ENCODE data around the gene SLC44A1.

Gene SLC44A1

DNA sequence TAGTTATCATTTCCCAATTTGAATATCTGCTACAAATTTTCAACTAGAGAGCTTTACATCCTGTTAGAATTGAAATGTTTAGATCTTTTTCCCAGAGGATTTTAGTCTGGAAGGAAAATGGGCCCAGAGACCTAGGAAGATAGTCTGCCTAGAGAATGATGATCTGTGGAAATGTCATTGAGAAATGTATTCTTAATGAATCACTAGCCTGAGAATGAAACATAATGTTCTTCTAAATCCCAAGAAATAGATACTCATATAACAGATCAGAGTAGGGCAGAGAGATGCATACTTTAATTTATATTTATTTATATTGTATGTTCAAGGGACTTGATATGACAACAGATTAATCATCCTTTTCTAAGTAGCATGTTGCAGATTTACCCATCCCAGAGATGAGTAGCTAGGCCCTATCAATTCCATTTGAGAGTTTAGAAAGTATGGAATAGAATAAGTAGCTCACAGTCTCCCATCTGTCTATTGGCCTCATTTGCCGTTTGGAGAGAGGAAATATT, 25.1 kb upstream of the SLC44A1 start:
- H3K9ac ChIP-seq (ENCODE audit: low read length), result peak overlapping the region; percentile 65
- peak; percentile 61 for DNase-seq (ENCODE audit: low read depth)
- H3K4me3 ChIP-seq (ENCODE audit: low read length), result no peak overlapping the region
- H3K9me3 ChIP-seq (ENCODE audit: control insufficient read depth, low read length), result peaks cover 27% of the 10 kb centered on the region
- H3K36me3 ChIP-seq (ENCODE audit: control insufficient read depth, insufficient read depth, low read length, severe bottlenecking), result no peaks in the 10 kb centered on the region
- H3K4me1 ChIP-seq (ENCODE audit: control insufficient read depth, insufficient read depth, low read length), result peaks cover 34% of the 10 kb centered on the region
- no peaks in the 10 kb centered on the region for H3K27me3 ChIP-seq (replicated peaks; ENCODE audit: control insufficient read depth, insufficient read depth, low read length)

DNA sequence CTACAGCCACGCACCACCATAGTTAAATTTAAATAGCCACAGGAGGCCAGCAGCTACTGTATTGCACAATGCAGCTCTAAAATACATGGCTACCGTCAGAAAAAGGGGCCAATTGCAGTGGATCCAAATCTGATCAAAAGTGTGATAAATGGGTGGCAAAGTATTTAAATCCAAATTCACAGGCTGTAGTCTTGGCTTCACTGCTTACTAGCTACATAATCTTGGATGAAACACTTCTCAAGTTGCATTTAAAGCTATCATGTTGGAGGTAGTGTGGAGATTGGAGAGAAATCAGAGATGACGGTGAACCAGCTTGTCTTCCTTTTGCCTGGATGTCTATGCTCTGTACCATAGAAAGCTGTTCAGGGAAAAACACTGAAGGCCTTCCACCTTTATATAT, 24.0 kb upstream of the SLC44A1 start:
- DNase-seq (ENCODE audit: low read depth), result no peak
- Histone ChIP-seq H3K4me1 (ENCODE audit: control insufficient read depth, insufficient read depth, low read length) (peaks cover 34% of the 10 kb centered on the region), H3K9ac (ENCODE audit: low read length) (no peak overlapping the region), H3K27me3 (replicated peaks; ENCODE audit: control insufficient read depth, insufficient read depth, low read length) (no peaks in the 10 kb centered on the region), H3K9me3 (ENCODE audit: control insufficient read depth, low read length) (peaks cover 35% of the 10 kb centered on the region), H3K4me3 (ENCODE audit: low read length) (no peak overlapping the region), H3K36me3 (ENCODE audit: control insufficient read depth, insufficient read depth, low read length, severe bottlenecking) (no peaks in the 10 kb centered on the region)

DNA sequence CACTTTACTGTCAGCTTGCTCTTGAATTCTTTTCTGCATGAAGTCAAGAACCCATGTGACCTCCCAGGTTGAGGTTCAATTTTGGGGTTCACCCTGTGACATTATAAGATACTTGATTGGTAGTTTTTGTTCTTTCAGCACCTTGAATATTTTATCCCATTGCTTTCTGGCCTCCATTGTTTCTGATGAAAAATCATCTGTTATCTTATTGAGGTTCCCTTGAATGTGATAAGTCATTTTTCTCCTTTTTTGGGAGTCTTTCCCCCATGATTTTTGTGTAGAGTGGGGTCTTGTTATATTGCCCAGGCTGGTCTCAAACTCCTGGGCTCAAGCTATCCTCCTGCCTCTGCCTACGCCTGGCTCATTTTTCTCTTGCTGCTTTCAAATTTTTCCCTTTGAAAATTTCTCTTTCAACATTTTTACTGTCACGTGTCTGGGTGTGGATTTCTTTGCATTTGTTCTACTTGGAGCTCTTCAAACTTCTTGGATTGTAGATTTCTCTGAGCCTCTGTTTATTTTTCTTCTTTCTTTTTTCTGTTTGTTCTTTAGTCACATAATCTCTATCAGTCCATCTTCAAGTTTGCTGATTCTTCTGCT, 20.8 kb upstream of the SLC44A1 start:
- Histone ChIP-seq H3K9me3 (ENCODE audit: control insufficient read depth, low read length) (peaks cover 43% of the 10 kb centered on the region), H3K4me1 (ENCODE audit: control insufficient read depth, insufficient read depth, low read length) (peaks cover 13% of the 10 kb centered on the region), H3K9ac (ENCODE audit: low read length) (no peak overlapping the region), H3K4me3 (ENCODE audit: low read length) (peak overlapping the region; percentile 50), H3K27me3 (replicated peaks; ENCODE audit: control insufficient read depth, insufficient read depth, low read length) (no peaks in the 10 kb centered on the region), H3K36me3 (ENCODE audit: control insufficient read depth, insufficient read depth, low read length, severe bottlenecking) (no peaks in the 10 kb centered on the region)
- no peak for DNase-seq (ENCODE audit: low read depth)

DNA sequence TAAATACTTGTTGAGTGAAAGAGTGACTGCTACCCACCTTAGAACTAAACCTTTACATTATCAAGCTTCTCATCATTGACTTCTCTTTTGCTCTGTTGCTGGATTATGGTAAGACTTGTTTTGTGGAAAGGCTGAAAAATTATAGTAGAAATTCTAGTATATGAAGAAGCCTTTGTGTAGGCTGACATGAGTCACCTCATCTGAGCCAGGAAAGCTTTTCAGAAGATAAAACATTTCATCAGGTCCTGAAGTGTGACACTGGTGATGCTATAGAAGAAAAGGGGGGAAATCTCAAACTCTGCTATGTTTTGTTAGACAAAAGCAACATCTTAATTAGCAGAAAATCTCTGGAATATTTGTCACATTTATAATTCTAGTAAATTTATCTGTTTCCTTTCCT, 18.4 kb upstream of the SLC44A1 start:
- H3K4me1 ChIP-seq (ENCODE audit: control insufficient read depth, insufficient read depth, low read length), result no peaks in the 10 kb centered on the region
- no peak overlapping the region for H3K9ac ChIP-seq (ENCODE audit: low read length)
- no peaks in the 10 kb centered on the region for H3K36me3 ChIP-seq (ENCODE audit: control insufficient read depth, insufficient read depth, low read length, severe bottlenecking)
- H3K27me3 ChIP-seq (replicated peaks; ENCODE audit: control insufficient read depth, insufficient read depth, low read length), result no peaks in the 10 kb centered on the region
- H3K9me3 ChIP-seq (ENCODE audit: control insufficient read depth, low read length), result peaks cover 43% of the 10 kb centered on the region
- no peak for DNase-seq (ENCODE audit: low read depth)
- H3K4me3 ChIP-seq (ENCODE audit: low read length), result no peak overlapping the region

DNA sequence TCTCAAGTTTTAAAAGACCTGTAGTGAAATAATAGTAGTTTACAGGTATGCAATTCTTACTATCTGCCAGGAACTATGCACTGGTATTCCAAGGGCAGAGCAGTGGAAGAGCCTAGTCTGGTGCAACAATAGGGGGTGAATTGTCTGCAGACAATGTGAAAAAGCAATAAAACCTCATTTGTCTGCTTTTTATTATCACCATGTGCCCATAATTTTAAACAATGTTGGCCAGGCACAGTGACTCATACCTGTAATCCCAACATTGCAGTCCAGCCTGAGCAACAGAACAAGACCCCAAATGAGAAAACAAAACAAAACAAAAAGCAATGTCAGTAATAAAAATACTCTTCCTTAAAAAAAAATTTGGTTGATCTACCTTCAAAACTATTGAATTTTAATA, 12.2 kb upstream of the SLC44A1 start:
- DNase-seq (ENCODE audit: low read depth), result peak; percentile 54
- Histone ChIP-seq H3K9ac (ENCODE audit: low read length) (no peak overlapping the region), H3K9me3 (ENCODE audit: control insufficient read depth, low read length) (no peaks in the 10 kb centered on the region), H3K4me3 (ENCODE audit: low read length) (no peak overlapping the region), H3K27me3 (replicated peaks; ENCODE audit: control insufficient read depth, insufficient read depth, low read length) (no peaks in the 10 kb centered on the region), H3K4me1 (ENCODE audit: control insufficient read depth, insufficient read depth, low read length) (peaks cover 6% of the 10 kb centered on the region), H3K36me3 (ENCODE audit: control insufficient read depth, insufficient read depth, low read length, severe bottlenecking) (no peaks in the 10 kb centered on the region)

DNA sequence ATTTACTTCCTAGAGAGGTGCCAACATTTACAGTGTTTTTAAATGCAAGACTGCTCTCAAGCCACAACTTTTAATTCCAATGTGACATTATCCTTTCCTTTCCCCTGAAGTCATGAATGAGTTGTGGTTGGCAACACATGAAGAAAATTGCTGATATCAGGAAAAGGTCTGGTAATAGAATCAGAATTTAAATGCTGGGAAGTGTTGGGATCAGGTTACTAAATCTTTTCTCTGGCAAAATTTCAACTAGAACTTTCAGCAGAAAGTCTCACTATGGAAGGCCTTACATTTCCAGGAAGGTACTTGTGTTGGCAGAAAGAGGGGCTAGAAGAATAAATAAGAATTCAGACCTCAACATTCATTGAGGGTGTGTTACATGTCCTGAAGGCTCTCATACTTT, 10.6 kb upstream of the SLC44A1 start:
- peak; percentile 51 for DNase-seq (ENCODE audit: low read depth)
- Histone ChIP-seq H3K36me3 (ENCODE audit: control insufficient read depth, insufficient read depth, low read length, severe bottlenecking) (no peaks in the 10 kb centered on the region), H3K27me3 (replicated peaks; ENCODE audit: control insufficient read depth, insufficient read depth, low read length) (no peaks in the 10 kb centered on the region), H3K4me1 (ENCODE audit: control insufficient read depth, insufficient read depth, low read length) (peaks cover 6% of the 10 kb centered on the region), H3K4me3 (ENCODE audit: low read length) (no peak overlapping the region), H3K9ac (ENCODE audit: low read length) (no peak overlapping the region), H3K9me3 (ENCODE audit: control insufficient read depth, low read length) (no peaks in the 10 kb centered on the region)

GRCh38 chr9:105236261-105236660, 8.2 kb upstream of the SLC44A1 start:
- H3K9me3 ChIP-seq (ENCODE audit: control insufficient read depth, low read length), result no peaks in the 10 kb centered on the region
- H3K9ac ChIP-seq (ENCODE audit: low read length), result no peak overlapping the region
- H3K4me1 ChIP-seq (ENCODE audit: control insufficient read depth, insufficient read depth, low read length), result peaks cover 13% of the 10 kb centered on the region

GRCh38 chr9:105237246-105237645, 7.2 kb upstream of the SLC44A1 start:
- DNase-seq (ENCODE audit: low read depth), result no peak
- no peaks in the 10 kb centered on the region for H3K36me3 ChIP-seq (ENCODE audit: control insufficient read depth, insufficient read depth, low read length, severe bottlenecking)
- no peak overlapping the region for H3K9ac ChIP-seq (ENCODE audit: low read length)
- no peaks in the 10 kb centered on the region for H3K27me3 ChIP-seq (replicated peaks; ENCODE audit: control insufficient read depth, insufficient read depth, low read length)
- H3K9me3 ChIP-seq (ENCODE audit: control insufficient read depth, low read length), result no peaks in the 10 kb centered on the region
- no peak overlapping the region for H3K4me3 ChIP-seq (ENCODE audit: low read length)
- H3K4me1 ChIP-seq (ENCODE audit: control insufficient read depth, insufficient read depth, low read length), result peaks cover 23% of the 10 kb centered on the region

More at GRCh38 chr9:105236261-105236660, 8.2 kb upstream of the SLC44A1 start:
- Histone ChIP-seq H3K4me3 (ENCODE audit: low read length) (no peak overlapping the region), H3K36me3 (ENCODE audit: control insufficient read depth, insufficient read depth, low read length, severe bottlenecking) (no peaks in the 10 kb centered on the region), H3K27me3 (replicated peaks; ENCODE audit: control insufficient read depth, insufficient read depth, low read length) (no peaks in the 10 kb centered on the region)
- DNase-seq (ENCODE audit: low read depth), result no peak

- Histone ChIP-seq H3K9me3 (ENCODE audit: control insufficient read depth, low read length) (no peaks in the 10 kb centered on the region), H3K4me1 (ENCODE audit: control insufficient read depth, insufficient read depth, low read length) (peaks cover 33% of the 10 kb centered on the region), H3K27me3 (replicated peaks; ENCODE audit: control insufficient read depth, insufficient read depth, low read length) (no peaks in the 10 kb centered on the region), H3K36me3 (ENCODE audit: control insufficient read depth, insufficient read depth, low read length, severe bottlenecking) (no peaks in the 10 kb centered on the region), H3K9ac (ENCODE audit: low read length) (no peak overlapping the region), H3K4me3 (ENCODE audit: low read length) (no peak overlapping the region)
- no peak for DNase-seq (ENCODE audit: low read depth)
Measured at GRCh38 chr9:105238302-105238701, 6.1 kb upstream of the SLC44A1 start.

DNA sequence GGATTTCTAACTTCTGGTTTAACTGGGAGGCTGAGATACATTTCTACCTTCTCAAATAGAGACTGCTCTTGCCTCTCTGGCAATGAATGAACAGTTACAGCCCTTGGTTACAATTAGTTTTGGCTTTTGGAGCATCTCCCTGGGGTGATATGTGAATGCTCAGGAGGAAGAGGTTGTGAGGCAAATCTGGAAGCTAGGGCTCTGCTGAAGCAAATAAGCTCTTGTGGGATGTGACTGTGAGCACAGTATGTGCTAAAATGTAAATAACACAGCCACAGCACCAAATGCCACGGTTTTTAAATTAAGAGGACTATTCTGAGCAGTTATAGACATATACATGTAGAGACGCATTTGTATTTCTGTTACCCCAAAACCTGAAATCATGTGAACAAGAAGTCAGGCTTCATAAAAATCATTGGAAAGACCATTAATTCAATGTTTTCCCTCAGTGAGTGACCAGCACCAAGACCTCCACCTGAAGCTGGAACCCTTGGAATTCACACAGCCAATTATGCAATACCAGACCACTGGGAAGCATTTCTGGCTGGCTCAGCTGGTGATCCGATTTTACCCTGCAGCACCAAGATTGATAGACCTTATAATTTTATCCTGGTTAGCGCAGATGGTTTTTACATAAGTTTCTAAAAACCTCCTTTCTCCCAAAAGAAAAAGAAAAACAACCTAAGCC, 3.0 kb upstream of the SLC44A1 start:
- Histone ChIP-seq H3K27me3 (replicated peaks; ENCODE audit: control insufficient read depth, insufficient read depth, low read length) (no peaks in the 10 kb centered on the region), H3K4me3 (ENCODE audit: low read length) (peak overlapping the region; percentile 81), H3K36me3 (ENCODE audit: control insufficient read depth, insufficient read depth, low read length, severe bottlenecking) (no peaks in the 10 kb centered on the region), H3K9ac (ENCODE audit: low read length) (peak overlapping the region; percentile 81), H3K4me1 (ENCODE audit: control insufficient read depth, insufficient read depth, low read length) (peaks cover 37% of the 10 kb centered on the region), H3K9me3 (ENCODE audit: control insufficient read depth, low read length) (no peaks in the 10 kb centered on the region)
- no peak for DNase-seq (ENCODE audit: low read depth)

GRCh38 chr9:105242062-105242461, 2.4 kb upstream of the SLC44A1 start:
- no peak for DNase-seq (ENCODE audit: low read depth)

More at GRCh38 chr9:105242062-105242461, 2.4 kb upstream of the SLC44A1 start:
- H3K27me3 ChIP-seq (replicated peaks; ENCODE audit: control insufficient read depth, insufficient read depth, low read length), result no peaks in the 10 kb centered on the region
- no peaks in the 10 kb centered on the region for H3K9me3 ChIP-seq (ENCODE audit: control insufficient read depth, low read length)
- peak overlapping the region; percentile 81 for H3K9ac ChIP-seq (ENCODE audit: low read length)
- peaks cover 42% of the 10 kb centered on the region for H3K4me1 ChIP-seq (ENCODE audit: control insufficient read depth, insufficient read depth, low read length)
- H3K4me3 ChIP-seq (ENCODE audit: low read length), result peak overlapping the region; percentile 81
- no peaks in the 10 kb centered on the region for H3K36me3 ChIP-seq (ENCODE audit: control insufficient read depth, insufficient read depth, low read length, severe bottlenecking)

Measured in adipocyte (in vitro differentiated cells).